ENCODE results near the gene PCDHAC1.
"Not testable (repeated sequence)": the region's sequence is repeated elsewhere in the genome, so short reads cannot be mapped to it uniquely, and the experiment has no call there.

The PCDHAC1 gene, protein sequence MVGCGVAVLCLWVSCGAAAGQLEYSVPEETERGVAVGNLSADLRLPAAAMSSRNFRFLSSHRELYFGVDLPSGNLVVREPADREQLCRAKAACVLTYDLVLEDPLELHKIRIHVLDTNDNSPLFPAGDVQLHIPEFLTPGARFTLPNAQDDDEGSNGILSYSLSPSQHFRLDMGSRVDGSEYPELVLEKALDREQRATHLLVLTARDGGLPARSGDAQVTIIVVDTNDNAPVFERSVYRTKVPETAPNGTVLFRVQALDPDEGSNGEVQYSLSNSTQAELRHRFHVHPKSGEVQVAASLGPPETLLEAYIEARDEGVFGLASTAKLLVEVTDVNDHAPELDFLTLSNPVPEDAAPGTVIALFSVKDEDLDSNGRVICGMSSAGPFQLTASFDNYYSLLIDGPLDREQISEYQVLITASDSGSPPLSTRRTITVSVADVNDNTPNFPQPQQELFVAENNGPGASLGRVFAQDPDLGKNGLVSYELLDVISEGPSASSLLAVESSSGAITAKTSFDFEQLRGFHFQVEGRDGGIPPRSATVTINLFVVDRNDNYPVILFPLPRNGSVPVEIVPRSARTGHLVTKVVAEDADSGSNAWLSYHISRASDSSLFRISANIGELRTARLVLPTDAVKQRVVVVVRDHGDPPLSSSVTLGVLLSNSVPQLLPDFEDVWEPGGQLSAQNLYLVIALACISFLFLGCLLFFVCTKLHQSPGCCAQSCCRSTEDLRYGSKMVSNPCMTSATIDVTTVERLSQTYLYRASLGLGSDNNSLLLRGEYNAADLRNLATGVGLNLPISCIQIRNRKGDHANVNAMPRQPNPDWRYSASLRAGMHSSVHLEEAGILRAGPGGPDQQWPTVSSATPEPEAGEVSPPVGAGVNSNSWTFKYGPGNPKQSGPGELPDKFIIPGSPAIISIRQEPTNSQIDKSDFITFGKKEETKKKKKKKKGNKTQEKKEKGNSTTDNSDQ

DNA sequence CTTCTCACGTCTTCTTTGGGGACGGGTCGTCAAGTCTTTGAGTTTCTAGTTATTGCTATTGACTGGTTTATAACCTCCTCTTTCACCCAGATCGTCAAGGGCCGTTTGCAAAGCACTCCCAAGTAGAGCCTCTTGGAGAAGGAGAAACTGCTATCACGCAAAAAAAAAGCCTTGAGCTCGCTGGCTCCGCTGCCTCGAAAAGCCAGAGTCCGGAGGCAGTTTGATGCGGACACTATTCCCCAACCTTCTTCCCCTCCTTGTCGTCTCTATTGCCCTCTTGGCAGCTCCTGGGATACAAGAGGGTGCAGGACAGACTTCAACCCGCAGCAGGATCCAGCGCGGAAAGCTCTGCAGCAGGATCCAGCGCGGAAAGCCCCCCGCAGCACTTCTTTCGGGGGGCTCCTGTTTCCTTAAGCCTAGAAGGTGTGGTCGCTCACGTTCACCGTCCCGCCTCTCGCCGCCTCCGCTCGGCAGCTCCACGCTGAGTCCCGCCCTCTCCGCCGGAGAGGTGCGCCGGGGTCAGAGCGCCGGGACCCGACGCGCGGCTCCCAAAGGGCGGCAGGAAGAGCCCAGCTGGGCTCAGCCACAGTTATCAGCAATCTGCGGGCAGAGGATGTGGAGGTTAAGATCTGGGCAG lies at the start of gene PCDHAC1:
TSS of gene PCDHAC1 (plus strand) at position 494 of the 637 bp plus-strand sequence. CDS start 594 bp downstream, outside the sequence.
- no peak for DNase-seq (ENCODE audit: low spot score)

DNA sequence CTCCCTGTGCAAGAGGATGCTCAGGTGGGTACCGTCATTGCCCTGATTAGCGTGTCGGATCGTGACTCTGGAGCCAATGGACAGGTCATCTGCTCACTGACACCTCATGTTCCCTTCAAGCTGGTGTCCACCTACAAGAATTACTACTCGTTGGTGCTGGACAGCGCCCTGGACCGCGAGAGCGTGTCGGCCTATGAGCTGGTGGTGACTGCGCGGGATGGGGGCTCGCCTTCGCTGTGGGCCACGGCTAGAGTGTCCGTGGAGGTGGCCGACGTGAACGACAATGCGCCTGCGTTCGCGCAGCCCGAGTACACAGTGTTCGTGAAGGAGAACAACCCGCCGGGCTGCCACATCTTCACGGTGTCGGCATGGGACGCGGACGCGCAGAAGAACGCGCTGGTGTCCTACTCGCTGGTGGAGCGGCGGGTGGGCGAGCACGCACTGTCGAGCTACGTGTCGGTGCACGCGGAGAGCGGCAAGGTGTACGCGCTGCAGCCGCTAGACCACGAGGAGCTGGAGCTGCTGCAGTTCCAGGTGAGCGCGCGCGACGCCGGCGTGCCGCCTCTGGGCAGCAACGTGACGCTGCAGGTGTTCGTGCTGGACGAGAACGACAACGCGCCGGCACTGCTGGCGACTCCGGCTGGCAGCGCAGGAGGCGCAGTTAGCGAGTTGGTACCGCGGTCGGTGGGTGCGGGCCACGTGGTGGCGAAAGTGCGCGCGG lies 49.4 kb upstream of the PCDHAC1 start:
- not testable (repeated sequence) for DNase-seq (ENCODE audit: low spot score)

DNA sequence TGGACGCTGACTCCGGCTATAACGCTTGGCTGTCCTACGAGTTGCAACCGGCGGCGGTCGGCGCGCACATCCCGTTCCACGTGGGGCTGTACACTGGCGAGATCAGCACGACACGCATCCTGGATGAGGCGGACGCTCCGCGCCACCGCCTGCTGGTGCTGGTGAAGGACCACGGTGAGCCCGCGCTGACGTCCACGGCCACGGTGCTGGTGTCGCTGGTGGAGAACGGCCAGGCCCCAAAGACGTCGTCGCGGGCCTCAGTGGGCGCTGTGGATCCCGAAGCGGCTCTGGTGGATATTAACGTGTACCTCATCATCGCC lies 48.9 kb upstream of the PCDHAC1 start:
- DNase-seq (ENCODE audit: low spot score): no peak

DNA sequence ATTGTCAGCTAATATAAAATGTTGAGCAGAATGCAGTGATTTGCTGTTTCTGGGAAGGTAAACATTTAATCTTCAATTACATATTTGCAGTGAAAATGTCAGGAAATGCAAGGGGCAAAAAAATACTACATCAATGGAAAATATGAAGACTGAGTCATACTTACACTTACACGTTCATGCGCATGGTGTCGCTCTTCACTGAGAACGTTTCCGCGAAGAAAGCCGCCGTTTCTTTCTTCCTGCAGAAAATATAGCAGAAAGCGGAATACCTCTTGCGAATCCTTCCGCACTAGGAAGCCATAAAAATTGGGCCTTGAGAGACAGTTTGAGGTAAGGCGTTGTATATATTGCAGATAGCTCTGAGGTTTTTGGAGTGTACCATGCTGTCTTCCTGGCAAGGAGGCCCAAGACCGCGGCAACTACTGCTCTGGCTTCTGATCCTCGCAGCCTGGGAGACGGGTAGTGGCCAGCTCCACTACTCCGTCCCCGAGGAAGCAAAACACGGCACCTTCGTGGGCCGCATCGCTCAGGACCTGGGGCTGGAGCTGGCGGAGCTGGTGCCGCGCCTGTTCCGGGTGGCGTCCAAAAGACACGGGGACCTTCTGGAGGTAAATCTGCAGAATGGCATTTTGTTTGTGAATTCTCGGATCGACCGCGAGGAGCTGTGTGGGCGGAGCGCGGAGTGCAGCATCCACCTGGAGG lies 44.1 kb upstream of the PCDHAC1 start, which contains the start of gene PCDHA13:
TSS of gene PCDHA13 (plus strand) at position 236 of the 702 bp plus-strand sequence. CDS start at position 381, 145 bp downstream.
- peak; percentile 13 for DNase-seq (ENCODE audit: low spot score)

DNA sequence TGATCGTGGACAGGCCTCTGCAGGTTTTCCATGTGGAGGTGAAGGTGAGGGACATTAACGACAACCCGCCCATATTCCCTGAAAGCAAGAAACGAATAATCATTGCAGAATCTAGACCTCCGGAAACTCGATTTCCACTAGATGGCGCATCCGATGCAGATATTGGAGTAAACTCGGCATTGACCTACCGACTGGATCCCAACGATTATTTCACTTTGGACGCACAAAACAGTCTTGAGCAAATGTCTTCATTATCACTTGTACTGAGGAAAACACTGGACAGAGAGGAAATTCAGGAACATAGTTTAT lies 43.6 kb upstream of the PCDHAC1 start:
- peak; percentile 15 for DNase-seq (ENCODE audit: low spot score)

DNA sequence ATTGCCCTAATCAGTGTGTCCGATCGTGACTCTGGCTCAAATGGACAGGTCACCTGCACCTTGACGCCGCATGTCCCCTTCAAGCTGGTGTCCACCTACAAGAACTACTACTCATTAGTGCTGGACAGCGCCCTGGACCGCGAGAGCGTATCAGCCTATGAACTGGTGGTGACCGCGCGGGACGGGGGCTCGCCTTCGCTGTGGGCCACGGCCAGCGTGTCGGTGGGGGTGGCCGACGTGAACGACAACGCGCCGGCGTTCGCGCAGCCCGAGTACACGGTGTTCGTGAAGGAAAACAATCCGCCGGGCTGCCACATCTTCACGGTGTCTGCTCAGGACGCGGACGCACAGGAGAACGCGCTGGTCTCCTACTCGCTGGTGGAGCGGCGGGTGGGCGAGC lies 42.7 kb upstream of the PCDHAC1 start:
- DNase-seq (ENCODE audit: low spot score): no peak

DNA sequence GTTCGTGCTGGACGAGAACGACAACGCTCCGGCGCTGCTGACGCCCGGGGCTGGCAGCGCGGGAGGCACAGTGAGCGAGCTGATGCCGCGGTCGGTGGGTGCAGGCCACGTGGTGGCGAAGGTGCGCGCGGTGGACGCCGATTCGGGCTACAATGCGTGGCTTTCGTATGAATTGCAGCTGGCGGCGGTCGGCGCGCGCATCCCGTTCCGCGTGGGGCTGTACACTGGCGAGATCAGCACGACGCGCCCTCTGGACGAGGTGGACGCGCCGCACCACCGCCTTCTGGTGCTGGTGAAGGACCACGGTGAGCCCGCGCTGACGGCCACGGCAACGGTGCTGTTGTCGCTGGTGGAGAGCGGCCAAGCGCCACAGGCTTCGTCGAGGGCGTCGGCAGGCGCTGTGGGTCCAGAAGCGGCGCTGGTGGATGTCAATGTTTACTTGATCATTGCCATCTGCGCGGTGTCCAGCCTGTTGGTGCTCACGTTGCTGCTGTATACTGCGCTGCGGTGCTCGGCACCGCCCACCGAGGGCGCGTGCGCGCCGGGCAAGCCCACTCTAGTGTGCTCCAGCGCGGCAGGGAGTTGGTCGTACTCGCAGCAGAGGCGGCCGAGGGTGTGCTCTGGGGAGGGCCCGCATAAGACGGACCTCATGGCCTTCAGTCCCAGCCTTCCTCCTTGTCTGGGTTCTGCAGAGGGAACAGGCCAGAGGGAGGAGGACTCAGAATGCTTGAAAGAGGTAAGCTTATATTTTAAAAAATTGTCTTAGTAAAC lies 42.0 kb upstream of the PCDHAC1 start:
- no peak for DNase-seq (ENCODE audit: low spot score)

DNA sequence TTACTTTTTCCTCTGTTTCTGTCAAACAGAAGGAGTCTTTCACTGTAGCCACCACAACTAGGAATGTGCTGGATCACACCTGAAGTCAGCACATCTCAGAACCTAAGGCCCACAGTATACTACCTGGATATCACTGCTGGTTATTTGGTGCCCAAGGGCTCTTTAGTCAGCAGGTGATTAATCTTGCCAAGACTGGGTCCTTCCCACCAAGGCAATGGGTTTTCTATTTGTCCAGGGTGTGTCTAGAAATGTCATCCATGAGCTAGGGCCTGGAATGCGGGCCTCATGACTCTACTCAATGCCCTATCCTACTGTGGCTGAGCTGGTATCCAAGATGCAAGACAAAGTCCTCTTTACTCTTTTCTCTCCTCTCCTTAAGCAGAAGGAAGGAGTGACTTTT lies 9.8 kb upstream of the PCDHAC1 start:
- DNase-seq (ENCODE audit: low spot score): no peak

DNA sequence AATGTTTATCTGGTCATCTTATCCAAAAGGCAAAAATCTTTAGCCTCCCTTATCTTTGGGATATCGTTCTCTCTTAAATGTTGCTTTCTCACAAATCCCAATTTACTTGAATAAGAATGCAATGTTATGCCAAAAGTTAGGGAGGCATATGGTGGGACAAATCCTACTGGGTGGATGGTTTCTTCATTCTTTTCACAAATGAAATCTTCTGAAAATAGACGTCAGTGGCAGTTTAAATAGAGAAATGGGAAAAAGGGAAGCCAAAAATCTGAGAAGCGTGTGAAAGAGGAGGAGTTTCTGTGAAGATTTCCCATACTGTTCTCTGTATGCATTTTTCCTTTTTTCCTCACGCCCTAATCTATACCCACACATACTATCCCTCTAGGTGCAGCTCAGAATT lies 2.5 kb upstream of the PCDHAC1 start:
- DNase-seq (ENCODE audit: low spot score): no peak

DNA sequence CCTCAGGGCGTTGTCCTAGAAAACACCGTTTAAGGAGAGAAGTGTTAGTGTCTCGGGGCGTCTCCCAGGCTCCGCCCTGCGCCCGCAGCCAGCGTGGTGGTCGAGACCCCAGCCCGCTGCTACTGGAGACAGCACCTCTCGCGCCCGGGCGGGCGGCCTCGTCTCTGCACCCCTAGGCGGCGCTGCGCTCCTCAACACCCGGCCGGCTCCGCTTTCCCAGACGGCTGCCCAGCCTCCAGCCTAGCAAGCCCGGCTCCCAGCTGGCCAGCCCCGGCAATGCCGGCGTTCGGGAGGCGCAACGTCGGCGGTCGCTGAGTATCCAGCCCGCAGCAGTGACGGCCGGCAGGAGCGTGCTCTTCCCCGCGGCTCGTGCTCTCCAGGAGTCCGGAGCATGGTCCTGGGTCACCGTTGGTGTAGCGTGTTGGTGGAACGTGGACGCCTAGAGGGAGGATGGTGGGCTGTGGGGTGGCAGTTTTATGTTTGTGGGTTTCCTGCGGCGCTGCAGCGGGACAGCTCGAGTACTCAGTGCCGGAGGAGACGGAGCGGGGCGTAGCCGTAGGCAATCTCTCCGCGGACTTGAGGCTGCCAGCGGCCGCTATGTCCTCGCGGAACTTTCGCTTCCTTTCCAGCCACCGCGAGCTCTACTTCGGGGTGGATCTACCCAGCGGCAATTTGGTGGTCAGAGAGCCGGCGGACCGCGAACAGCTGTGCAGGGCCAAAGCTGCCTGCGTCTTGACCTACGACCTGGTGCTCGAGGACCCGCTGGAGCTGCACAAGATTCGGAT lies 536 bp downstream of the PCDHAC1 start:
- DNase-seq (ENCODE audit: low spot score): no peak

DNA sequence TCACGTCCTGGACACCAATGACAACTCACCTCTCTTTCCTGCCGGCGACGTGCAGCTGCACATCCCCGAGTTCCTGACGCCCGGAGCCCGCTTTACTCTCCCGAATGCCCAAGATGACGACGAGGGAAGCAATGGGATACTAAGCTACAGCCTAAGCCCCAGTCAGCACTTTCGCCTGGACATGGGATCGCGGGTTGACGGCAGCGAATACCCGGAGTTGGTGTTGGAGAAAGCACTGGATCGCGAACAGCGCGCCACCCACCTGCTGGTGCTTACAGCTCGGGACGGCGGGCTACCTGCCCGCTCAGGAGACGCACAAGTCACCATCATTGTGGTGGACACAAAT lies 1.1 kb downstream of the PCDHAC1 start:
- DNase-seq (ENCODE audit: low spot score): no peak

DNA sequence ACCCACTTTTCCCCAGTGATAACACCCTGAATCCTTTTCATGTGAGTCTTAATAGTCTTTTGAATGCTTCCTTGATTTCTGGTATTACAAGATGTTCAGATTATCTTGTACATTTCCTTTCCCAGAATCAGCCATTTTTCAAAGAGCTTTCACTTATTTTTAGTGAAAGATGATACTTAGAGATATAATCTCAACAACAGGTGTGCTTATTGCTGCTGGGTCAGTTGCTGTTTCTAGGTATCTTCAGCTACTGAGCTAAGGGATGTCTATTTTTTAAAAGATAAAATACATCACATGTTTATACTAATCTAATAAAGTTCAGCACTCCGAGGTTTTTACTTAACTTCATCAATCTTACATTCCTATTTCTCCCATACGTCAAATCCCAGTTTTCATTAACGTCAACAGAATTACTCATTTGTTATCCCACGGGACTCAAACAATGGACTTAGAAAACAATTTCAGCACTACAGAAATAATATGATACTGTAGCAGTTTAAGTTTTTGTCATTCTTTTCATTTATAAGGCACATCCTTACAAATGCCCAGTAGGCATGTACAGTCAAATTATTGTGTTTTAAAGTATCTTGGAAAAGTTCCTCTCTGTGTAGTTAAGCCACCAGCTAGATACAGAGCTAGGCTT lies 9.0 kb downstream of the PCDHAC1 start:
- no peak for DNase-seq (ENCODE audit: low spot score)

DNA sequence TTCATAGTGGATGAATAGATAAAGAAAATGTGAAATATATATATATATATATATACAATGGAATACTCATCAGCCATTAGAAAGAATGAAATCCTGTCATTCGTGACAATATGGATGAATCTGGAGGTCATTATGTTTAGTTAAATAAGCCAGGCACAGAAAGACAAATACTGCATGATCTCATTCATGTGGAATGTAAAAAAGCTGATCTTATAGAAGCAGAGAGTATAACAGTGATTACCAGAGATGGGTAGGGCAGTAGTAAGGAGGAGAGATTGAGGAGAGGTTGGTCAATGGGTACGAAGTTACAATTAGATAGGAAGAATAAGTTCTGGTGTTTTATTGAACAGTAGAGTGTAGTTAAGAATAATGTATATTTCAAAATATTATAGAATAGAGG lies 20.5 kb downstream of the PCDHAC1 start:
- DNase-seq (ENCODE audit: low spot score): no peak

DNA sequence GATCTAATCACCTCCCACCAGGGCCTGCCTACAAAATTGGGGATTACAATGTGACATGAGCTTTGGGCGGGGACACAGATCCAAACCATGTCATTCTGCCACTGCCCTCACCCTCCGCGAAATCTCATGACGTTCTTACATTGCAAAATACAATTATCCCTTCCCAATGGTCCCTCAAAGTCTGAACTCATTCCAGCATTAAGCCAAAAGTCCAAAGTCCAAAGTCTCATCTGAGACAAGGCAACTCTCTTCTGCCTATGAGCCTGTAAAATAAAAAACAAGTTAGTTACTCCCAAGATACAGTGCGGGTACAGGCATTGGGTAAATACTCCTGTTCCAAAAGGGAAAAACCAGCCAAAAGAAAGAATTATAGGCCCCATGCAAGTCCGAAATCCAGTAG lies 25.5 kb downstream of the PCDHAC1 start:
- no peak for DNase-seq (ENCODE audit: low spot score)

DNA sequence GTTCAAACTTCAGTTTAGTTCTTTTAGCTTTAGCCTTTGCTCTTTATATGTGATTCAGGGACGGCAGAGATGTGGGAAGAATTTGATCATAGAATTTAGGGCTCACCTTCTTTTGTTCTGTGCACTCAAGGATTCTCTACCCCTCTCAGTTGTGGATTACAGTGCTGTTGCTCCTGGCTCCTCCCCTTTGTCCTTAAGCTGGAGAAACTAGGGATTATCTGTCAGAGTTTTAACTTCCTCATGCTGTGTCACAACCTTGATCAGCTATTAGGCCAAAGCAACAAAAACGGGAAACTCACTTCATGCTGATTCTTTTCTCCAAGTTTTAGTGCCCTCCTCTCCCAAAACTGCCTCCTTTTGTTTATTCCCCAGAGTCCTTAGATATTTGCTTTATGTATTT lies 27.1 kb downstream of the PCDHAC1 start:
- no peak for DNase-seq (ENCODE audit: low spot score)

DNA sequence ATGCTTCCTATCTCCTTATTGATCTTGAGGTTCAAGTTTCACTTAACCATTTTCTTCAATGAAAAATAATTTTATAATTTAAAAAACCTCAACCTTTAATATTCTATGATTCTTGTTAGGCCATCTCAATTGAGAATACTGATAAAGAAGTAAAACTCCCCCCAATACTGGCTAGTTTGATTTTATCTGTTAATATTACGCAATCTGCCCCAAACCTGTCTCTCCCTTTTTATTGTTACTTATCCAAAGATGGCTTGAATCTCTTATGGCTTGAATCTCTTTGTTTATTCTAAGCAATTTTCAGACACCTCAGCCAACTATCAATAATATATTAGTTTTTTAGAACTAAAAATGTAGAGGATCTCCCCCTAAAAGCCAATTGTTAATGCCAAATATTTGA lies 36.1 kb downstream of the PCDHAC1 start:
- DNase-seq (ENCODE audit: low spot score): no peak

DNA sequence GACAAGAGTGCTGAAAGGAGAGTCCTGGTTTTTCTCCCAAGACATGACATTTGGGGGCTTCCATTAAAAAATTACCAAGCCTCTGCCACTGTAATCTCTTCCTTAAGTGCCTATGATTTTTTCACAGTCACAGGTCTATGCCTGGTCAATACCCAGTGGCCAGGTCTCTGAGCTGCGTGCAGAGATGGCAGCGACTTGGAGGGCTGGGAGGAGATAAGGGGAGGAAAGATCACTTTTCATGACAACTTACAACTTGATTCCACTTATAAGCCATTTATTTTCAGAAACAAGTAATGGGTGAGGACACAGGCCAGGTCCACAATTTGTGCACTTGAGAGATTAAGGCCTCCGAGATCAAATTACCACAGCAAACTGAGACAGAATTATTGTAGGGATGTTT lies 38.3 kb downstream of the PCDHAC1 start:
- no peak for DNase-seq (ENCODE audit: low spot score)

DNA sequence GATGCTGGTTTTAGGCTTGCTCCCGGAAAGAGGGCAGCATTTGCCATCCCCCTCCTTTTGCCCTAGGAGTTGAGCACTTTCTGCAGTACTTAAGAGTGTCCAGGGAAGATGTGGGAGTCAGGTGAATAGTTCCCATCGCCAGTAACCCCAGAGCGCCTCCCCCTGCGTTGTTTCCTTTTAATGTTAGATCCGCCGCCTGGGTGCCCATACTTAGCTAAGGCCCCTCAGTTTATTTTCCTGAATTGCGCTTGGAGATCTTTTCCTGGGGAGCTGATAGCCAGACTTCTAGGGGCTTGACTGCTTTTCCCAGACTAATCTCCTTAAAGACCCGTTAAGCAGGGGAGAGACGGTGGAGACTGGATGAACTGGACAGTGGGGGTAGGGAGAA lies 39.8 kb downstream of the PCDHAC1 start:
- DNase-seq (ENCODE audit: low spot score): no peak
